ENCODE measurements around the gene CALD1. TPM values are rescaled to one million over a fixed set of nuclear protein-coding genes. Genes with fewer than 3 reads are reported as not detected.

Gene CALD1
- total RNA-seq, 1 experiment from 2014 or later: 39.9 TPM

DNA sequence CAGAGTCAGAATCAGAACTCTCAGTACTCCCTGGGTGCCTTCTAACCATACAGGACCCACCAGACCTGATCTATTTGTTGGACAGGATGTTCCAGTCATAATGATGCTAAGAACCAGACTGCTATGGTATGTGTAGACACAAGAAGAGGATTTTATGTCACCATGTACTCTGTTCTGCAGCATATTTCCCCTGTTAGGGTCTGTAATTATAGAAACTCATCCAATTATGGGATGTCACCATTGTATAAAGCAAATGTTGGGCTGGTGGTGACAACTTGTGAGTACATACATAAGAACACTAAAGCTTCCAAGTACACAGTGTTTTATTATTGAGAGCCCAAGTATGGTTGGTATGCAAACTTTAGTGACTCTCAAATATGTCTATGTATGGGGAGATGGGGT is 139.8 kb downstream of the CALD1 start:
- no peak for DNase-seq (ENCODE audit: extremely low read depth, low read depth)

DNA sequence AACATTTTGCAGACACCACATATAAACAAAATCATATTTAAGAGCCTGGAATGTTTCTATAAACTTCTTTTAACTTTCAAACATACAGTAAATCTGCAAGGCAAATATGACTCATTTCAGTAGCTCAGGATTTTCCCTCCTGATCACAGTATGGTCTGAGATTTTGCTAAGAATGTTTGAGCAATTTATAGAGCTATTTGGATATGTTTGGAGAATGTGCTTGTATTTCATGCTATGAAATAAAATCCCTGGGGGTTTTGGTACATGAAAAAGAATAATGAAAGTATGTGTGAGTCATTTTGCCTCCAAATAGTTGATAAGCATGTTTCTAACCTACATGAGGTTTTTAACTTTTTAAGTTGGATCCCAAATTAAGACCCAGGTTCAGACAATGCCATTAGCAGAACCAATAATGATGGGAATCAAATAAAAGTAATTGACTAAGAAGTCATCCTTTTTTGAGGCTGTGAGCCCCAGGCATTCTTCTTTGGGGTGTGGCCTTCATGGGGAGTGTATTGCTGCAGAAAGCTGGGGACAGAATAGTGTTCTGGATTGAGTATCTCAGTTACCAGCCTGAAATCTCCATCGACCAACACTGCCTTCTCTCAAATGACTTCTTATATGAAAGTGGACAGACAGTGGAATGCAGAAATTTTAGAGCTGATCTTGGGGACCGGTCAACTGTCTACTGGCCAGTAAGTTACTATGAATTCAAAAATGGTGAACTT is 140.8 kb downstream of the CALD1 start:
- DNase-seq (ENCODE audit: extremely low read depth, low read depth): no peak

DNA sequence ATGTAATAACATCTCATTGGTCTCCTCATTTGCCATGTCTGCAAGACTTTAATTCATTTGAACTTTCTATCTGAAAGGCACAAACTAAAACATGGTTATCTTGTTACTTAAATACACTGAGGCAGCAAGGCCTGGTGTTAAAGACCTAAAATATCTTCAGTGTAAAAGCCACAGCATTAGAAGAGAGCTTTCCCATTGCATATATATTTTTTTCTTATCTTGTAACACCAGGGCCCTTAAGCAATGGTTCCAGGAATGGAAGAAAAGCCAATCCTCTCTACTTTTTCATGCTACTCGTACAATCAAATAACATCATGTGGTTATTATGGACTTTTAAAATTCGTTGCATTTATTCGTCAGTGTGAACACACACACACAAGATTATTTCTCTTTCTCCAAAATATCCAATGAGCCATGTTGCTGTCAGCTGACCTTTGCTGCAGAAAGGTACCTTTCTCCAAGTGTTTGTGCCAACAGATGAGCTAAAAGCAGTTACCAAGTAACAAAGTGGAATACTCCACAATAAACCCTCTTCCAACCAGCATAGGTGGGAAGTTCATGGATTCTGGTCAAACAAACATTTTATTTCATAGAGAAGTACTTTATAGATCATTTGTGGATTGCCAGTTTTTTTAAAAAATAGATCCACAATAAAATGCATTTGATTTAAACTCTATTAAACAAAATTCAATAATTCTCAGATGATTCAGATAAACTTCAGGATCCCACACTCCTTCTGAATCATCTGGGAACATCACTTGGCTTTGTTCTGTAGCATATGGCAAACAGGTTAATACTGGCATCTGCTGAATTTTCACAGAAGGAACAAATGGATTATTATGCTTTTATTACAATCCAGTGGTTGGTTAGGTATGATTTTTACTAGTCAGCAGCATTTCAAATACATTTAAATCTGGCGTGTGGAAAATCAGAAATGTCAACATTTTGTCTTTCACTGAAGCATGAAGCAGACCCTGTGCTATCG is 143.6 kb downstream of the CALD1 start:
- DNase-seq (ENCODE audit: extremely low read depth, low read depth): no peak

DNA sequence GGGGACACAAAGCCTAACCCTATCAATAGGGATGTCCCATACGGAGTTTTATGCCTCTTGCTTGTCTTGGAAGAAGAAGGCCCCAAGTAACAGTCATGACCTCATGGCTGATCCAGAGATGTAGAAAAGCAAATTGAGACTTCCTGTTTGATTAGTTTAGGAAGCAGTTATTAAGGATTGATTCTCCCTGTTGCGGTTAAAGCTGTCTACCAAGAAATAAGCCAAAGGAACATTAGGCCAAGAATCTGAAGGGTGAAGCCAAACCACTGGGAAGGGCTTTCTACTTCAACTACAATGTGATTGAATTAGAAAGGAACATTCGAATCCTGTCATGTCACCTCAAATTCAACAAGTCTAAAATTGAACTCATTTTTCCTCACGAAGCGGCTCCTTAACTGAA is 146.3 kb downstream of the CALD1 start:
- DNase-seq (ENCODE audit: extremely low read depth, low read depth): no peak

DNA sequence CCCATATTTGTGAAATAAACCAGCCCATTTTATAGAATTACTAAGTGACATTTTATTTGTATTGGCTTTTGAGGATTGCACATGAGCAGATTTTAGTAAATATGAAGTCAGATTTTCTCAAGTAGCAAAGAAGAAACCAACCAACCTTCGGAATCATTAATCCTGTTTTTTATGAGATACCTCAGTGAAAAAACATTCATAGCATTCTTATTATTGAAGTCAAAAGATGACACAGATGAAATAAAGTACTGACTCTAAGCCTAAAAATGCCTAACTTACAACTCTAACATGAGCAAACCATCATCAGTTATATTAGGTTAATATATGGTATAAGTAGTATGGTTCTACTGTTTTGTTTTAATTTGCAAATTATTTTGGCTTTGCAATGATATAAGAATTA is 147.0 kb downstream of the CALD1 start:
- DNase-seq (ENCODE audit: extremely low read depth, low read depth): no peak

DNA sequence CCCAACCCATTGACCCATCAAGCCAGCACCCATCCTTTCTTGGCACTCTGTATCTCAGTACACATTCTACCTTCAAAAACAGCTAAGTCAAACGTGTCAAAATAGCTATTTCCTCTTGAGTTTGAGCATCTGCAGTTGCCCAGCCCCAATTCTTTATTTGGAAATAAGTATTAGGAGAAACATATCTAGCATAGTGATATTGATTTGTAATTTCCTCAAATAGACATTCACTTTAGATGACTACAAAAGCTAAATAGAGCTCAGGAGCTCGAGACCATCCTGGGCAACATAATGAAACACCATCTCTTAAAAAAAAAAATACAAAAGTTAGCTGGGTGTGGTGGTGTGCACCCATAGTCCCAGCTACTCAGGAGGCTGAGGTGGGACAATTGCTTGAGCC is 147.6 kb downstream of the CALD1 start:
- DNase-seq (ENCODE audit: extremely low read depth, low read depth): no peak

DNA sequence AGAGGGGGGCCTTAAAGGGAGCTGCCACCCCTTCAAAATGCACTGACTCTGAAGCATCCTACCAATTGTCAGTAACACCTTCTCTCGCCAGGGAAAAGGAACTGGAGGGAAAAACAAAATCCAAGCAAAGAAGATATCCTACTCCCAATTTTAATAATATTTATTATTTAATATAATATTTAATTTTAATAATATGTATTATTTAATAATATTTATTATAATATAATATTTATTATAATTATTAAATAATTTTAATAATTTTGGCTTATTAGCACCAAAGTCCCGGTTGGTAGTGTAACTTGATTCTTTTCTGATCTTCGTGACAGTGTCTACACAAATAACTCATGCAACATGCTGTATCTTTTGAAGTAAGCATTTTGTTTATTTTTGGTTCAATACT is 148.3 kb downstream of the CALD1 start:
- no peak for DNase-seq (ENCODE audit: extremely low read depth, low read depth)

DNA sequence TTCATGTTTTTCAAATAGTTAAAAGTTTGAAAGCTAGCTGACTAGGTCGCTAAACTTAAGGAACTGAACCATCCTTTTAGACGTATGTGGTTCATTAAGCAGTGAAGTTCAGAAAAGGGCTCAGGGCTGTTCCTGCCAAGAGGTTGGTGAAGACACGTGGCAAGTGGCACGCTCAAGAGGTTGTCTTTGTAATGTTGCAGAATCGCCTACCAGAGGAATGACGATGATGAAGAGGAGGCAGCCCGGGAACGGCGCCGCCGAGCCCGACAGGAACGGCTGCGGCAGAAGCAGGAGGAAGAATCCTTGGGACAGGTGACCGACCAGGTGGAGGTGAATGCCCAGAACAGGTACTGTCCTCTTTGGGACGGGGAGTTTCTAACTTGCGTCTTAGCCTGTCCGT is 149.1 kb downstream of the CALD1 start:
- no peak for DNase-seq (ENCODE audit: extremely low read depth, low read depth)

DNA sequence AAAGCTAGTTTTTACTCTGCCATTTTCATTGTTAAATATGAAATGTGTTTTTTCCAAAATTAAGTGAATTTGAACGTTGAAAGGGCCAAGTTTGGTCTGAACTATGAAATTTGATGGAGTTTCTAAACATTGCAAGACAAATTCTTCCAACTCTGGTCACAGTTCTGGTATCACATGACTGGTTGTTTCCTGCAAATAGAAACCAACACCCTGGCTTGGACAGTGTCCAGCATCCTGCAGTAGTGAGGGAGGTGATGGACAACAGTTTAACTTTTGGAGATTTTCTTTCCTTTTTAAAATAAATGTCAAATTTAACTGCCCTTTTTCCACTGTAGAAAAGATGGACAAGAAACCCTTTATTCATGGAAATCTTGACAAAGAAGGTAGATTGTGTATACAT is 152.1 kb downstream of the CALD1 start:
- DNase-seq (ENCODE audit: extremely low read depth, low read depth): no peak

DNA sequence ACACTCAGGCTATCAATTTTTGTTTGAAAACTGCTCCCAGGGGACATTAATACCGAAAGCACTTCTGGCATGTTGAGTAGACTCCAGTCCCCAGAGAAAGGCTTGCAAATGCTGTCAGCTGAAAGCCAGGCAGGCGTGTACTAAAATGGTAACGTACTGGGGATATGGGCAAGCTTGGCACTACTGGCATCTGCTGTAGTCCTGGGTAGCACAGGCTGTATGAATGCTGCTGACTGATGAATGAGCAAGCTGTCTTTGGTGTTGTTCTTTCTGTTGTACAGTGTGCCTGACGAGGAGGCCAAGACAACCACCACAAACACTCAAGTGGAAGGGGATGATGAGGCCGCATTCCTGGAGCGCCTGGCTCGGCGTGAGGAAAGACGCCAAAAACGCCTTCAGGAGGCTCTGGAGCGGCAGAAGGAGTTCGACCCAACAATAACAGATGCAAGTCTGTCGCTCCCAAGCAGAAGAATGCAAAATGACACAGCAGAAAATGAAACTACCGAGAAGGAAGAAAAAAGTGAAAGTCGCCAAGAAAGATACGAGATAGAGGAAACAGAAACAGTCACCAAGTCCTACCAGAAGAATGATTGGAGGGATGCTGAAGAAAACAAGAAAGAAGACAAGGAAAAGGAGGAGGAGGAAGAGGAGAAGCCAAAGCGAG is 153.4 kb downstream of the CALD1 start:
- no peak for DNase-seq (ENCODE audit: extremely low read depth, low read depth)

DNA sequence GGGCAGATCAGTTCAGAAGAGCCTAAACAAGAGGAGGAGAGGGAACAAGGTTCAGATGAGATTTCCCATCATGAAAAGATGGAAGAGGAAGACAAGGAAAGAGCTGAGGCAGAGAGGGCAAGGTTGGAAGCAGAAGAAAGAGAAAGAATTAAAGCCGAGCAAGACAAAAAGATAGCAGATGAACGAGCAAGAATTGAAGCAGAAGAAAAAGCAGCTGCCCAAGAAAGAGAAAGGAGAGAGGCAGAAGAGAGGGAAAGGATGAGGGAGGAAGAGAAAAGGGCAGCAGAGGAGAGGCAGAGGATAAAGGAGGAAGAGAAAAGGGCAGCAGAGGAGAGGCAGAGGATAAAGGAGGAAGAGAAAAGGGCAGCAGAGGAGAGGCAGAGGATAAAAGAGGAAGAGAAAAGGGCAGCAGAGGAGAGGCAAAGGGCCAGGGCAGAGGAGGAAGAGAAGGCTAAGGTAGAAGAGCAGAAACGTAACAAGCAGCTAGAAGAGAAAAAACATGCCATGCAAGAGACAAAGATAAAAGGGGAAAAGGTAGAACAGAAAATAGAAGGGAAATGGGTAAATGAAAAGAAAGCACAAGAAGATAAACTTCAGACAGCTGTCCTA is 154.1 kb downstream of the CALD1 start:
- DNase-seq (ENCODE audit: extremely low read depth, low read depth): no peak

DNA sequence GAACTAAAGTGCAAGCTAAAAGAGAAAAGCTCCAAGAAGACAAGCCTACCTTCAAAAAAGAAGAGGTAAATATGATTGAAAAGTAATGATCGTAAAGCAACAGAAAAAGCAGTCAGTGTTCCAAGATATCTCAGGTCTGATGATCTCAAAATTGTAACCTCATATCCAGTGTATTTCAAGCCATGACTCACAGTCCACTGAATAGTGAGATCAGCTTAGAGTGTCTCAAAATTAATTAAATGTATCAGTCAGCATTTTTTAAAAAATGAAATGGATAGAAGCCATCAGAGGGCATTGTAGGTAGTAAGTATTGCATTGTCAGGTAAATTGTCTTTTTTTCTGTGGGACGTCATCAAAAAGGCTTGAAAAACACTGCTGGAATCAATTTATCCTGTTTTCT is 156.3 kb downstream of the CALD1 start:
- DNase-seq (ENCODE audit: extremely low read depth, low read depth): no peak

DNA sequence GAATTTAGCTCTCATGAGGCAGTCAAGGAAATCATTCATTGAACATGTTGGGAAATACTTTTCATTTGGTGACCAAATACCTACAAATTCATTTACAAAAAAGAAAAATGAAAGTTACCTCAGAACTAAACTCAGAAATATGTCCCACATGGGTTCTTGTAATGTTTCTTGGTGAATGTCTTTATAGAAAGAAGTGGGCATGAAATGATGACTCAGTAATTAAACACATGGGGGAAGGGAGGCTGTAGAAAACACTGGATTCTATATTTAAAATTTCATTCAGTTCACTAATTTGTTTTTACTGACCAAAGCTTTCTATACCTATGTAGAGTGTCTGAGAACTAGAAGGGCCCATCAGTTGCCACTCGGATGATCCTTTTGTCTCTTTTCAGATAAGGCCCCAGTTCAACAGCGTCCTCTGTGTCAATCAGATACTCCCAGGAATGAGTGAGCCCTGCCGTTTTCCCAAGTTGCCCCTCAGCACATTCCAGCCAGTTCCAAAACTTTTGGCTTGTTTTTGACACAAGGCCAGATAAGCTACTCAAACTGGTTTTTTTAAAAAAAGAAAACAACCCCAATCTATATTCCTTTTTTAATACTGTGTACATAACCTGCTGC is 157.6 kb downstream of the CALD1 start:
- no peak for DNase-seq (ENCODE audit: extremely low read depth, low read depth)

DNA sequence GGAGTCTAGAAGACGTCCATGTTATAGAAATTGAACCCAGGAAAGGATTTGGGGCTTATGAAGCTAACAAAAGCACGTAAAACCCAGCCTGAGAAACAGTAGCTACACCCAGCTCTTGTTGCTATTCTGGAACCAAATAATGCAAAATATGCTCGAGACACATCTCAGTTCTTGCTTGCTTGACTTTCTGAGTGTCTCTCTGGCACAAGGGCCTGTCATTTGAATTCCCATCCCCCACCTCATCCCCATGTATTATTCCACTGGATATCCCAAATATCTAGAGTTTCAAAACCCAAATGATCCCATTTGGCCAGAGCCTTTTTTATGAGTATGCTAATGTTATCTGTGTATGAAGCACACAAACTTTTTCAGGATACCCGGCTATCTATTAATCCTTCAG is 158.7 kb downstream of the CALD1 start:
- no peak for DNase-seq (ENCODE audit: extremely low read depth, low read depth)

DNA sequence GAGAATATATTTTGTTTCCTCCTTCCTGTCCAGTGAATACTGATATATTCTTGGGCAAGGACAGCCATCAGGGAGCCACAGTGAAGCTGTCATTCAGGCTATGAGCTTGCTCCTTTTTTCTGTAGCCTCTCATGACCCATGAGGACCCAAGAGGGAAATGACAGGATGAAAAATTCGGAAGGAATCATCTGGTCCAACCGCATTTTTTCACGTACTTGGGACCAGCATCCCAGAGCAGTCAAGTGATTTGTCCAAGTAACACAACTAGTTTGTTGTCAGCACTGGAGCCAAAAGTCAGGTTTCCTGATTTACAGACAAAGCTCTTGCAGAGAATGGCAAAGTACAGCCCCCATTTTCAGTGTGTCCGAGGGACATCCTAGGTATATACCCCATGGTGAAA is 159.7 kb downstream of the CALD1 start:
- no peak for DNase-seq (ENCODE audit: extremely low read depth, low read depth)

DNA sequence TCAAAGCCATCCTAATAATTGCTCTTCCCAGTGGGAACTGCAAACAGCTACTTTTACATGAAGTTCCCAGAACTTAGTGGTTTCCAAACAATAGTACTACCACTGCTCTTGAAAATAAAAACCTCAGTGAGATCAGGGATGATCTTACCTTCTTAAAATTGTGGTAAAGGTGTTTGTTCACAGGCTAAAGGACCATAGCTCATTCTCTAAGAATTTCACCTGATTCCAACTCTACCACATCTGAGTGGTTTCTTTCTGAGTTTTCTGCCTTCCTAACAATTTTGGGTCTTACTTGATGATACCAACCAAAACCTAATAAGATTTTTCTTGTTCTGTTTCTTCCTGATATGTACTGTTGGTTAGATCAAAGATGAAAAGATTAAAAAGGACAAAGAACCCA is 161.3 kb downstream of the CALD1 start:
- no peak for DNase-seq (ENCODE audit: extremely low read depth, low read depth)

DNA sequence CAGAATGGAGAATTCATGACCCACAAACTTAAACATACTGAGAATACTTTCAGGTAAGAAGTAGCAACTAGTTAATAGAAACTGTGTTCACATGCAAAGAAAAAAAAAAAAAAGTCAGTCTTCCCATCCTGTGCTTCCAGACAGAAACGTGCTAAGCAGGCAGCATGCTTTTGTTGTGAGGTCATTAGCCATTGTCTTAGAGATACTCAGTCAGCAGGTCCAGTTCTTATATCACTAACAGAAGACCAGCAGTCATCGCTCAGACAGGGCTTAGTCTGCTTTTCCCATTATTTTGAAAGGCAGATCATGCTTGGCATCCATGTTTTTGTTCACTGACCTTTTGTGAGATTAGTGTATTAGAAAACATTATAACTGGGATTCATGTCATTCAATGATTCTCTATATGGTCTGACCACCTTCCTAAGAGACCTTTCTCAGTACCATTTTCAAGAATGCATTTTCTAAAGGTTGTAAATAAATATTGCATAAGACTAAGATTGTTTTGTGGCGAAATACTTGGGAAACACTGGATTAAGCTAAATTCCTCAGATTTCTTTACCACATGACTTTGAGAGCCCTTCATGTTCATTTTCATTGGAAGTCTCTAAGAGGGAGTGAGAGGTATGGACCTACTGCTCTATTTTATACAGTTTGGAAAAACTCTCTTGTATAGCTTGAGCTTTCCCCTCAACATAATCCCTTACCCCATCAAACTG is 161.9 kb downstream of the CALD1 start:
- no peak for DNase-seq (ENCODE audit: extremely low read depth, low read depth)

DNA sequence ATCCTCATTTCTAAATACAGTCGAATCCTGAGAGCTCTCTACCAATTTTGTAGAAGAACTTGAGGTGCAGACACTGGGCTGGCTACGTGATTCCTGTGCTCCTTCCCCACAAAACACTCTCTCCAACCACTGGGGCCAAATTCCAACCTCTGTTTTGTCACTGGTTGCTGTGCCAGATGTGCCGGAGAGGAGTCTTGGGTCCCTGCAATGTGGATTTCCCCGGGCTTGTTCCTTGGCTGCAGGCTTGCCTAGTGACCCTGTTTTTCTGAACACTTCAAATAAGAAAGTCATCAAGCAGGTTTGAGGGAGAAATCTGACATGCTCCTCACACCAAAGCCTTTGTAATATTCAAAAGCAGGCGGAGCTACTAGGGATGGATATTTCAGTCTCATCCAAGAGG is 162.5 kb downstream of the CALD1 start:
- DNase-seq (ENCODE audit: extremely low read depth, low read depth): no peak

DNA sequence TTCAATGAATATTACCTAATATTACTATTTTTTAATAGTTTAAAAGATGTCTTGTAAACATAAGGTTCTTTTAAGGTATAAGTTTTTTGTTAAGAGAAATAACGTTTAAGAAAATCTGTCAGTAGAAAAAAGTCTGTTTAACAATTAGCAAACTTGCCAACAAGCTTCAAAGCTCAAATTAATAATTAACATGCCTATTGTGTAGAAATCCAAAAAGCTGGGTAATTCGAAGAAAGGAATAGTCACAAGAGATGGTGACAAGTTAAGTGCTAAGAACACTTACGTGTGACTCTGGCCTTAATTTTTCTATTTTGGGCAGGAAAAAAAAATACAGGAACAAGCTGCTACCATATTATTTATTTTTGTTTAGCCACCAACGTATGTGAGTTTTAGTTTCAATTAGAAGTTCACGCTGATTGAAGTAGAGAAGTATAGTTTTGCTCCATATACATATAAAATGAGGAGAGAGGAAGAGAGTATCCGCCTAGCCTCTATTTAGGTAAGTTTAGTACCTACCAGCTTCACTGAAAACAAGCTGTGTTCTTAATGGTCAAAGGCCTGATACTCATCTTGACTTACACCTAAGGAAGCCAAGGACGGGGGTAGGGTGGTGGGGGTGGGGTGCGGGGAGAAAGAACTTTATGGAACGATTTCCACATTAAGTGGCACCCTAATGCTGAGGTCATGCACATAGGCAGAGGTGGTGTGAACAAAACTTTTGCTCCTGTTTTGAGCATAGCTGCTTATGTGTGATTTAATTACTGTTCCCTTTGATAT is 163.4 kb downstream of the CALD1 start:
- no peak for DNase-seq (ENCODE audit: extremely low read depth, low read depth)

Data from NCI-H460 (cell line).